Raji (cell line): ENCODE results near the gene RAB3A.

Experiments
- POLR2A ChIP-seq: IDR thresholded peaks from 2 replicates; pipeline ENCODE4 v1.6.1; 2011; ENCODE audit warnings: low read depth, low read length, control low read depth; ENCODE audit not compliant: insufficient read depth

Gene RAB3A

GRCh38 chr19:18170714-18171255 is 33.1 kb downstream of the RAB3A start:
- TF ChIP-seq POLR2A, result 0 out of 2 replicates have a peak, but pooled peaks have one; percentile 32

- TF ChIP-seq POLR2A, result no peak
These were observed 35.0 kb downstream of the RAB3A start for GRCh38 chr19:18168673-18169381.

- TF ChIP-seq POLR2A, result no peak; the same call in 1 of the 2 replicates
These were observed 35.7 kb downstream of the RAB3A start for GRCh38 chr19:18167975-18168645.

- TF ChIP-seq POLR2A, result no peak
These were observed 36.8 kb downstream of the RAB3A start for GRCh38 chr19:18167011-18167410.

- no peak for TF ChIP-seq POLR2A
These were observed 37.9 kb downstream of the RAB3A start for GRCh38 chr19:18165794-18166544.

- TF ChIP-seq POLR2A, result no peak
These were observed 39.8 kb downstream of the RAB3A start for GRCh38 chr19:18164072-18164471.

GRCh38 chr19:18161636-18162002 is 42.2 kb downstream of the RAB3A start:
- no peak for TF ChIP-seq POLR2A

- peak; percentile 48; the same call in 1 of the 2 replicates for TF ChIP-seq POLR2A
These were observed 42.7 kb downstream of the RAB3A start for GRCh38 chr19:18160971-18161635.

- no peak for TF ChIP-seq POLR2A
These were observed 43.3 kb downstream of the RAB3A start for GRCh38 chr19:18160493-18160970.

GRCh38 chr19:18159810-18160209 is 44.0 kb downstream of the RAB3A start:
- TF ChIP-seq POLR2A, result no peak

- no peak for TF ChIP-seq POLR2A
These were observed 45.4 kb downstream of the RAB3A start for GRCh38 chr19:18158467-18158866.

GRCh38 chr19:18157465-18158063 is 46.3 kb downstream of the RAB3A start:
- no peak for TF ChIP-seq POLR2A

- no peak for TF ChIP-seq POLR2A
These were observed 46.9 kb downstream of the RAB3A start for GRCh38 chr19:18156841-18157464.

- TF ChIP-seq POLR2A, result no peak
These were observed 47.6 kb downstream of the RAB3A start for GRCh38 chr19:18156268-18156667.
